Thyroid gland (tissue), 4 donors: ENCODE data around the gene SMC3. TPM values are rescaled to one million over a fixed set of nuclear protein-coding genes. Genes with fewer than 3 reads are reported as not detected.

Experiments
- DNase-seq, 2 donors: peaks; one replicate each; pipeline ENCODE4 v3.0.0-alpha.2; 2019
- H3K27ac ChIP-seq, 3 donors: fragments of 200-600 bp; sonication (generic); 1 replicate in 2 of 3; 2 replicates in 1 of 3; pipeline ENCODE4 v1.5.1; 2016 to 2019; ENCODE audit warnings: mild to moderate bottlenecking in 1 of 3, moderate library complexity in 1 of 3
- H3K27me3 ChIP-seq: fragments of 200-600 bp; sonication (generic); one replicate; pipeline ENCODE4 v1.5.1; 2019
- H3K36me3 ChIP-seq, 2 donors: fragments of 200-600 bp; sonication (generic); one replicate each; pipeline ENCODE4 v1.5.1; 2016 to 2019
- H3K4me1 ChIP-seq, 2 donors: fragments of 200-600 bp; sonication (generic); one replicate each; pipeline ENCODE4 v1.5.1; 2017 to 2019
- H3K4me3 ChIP-seq, 3 donors: fragments of 200-600 bp; sonication (generic); replicated peaks in 1 of 3; 1 replicate in 2 of 3; 2 replicates in 1 of 3; pipeline ENCODE4 v1.5.1; 2016; ENCODE audit warnings: mild to moderate bottlenecking in 1 of 3
- H3K9me3 ChIP-seq: fragments of 200-600 bp; sonication (generic); one replicate; pipeline ENCODE4 v1.5.1; 2017
- POLR2A ChIP-seq, 2 donors: fragments of 450-650 bp; IDR thresholded peaks; one replicate each; pipeline ENCODE4 v1.6.1; 2017; ENCODE audit warnings: antibody characterized with exemption in 2 of 2, mild to moderate bottlenecking in 2 of 2, moderate library complexity in 1 of 2
- WGBS, 2 donors: methylation state at CpG; one replicate each; pipeline ENCODE4 v1.1.5; 2017; 5-methylcytosine and 5-hydroxymethylcytosine counted together
- intact Hi-C: fragments of 100-400 bp; cut with DNase I; formaldehyde crosslinking; loops from one replicate; pipeline ENCODE4 v1.15.1; 2023
- total RNA-seq, 4 donors: library from RNA; depleted of rRNA; stranded (reverse); fragments of >200 nt; gene quantifications; one replicate each; pipeline ENCODE4 v1.2.3, GENCODE V29; 2016
- TF ChIP-seq, protein P1 (sequence below), 6 experiments: fragments of 200-600 bp in 3 of 6; fragments of 450-650 bp in 3 of 6; sonication (generic) in 3 of 6; IDR thresholded peaks; one replicate each; pipeline ENCODE4 v1.5.1; 2016 to 2019; ENCODE audit warnings: antibody characterized with exemption in 6 of 6, mild to moderate bottlenecking in 2 of 6, inconsistent platforms in 1 of 6, moderate library complexity in 1 of 6

The SMC3 gene
- total RNA-seq, 4 donors from 2014 or later, result 28.5 to 38.2 (median 30.8) TPM

DNA sequence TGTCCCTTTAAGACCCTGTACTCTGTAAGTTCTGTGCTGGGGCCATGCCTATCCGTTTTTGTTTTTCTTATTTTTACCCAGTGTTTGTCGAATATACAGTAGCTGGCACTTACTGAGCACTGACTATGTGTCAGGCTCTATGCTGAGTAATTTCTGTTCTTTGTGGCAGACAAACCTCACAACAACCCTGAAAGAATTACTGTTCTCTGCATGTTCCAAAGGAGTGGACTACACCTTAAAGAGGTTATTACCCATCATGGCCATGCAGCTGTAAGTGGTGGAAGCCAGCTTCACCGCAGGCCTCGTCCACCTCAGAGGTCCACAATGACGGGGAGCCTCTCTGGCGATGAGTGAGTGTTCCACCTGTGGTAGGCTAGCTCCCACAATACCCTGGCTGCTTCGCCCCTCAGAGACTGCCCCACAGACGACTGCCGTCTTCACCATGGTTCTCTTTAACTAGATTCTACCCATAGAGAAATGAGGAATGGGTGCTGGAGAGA is 46.6 kb downstream of the SMC3 start:
- intact Hi-C loops, result loop anchor here (5.0 kb wide), 1 partner anchor 58 kb away; no protein-coding TSS in a partner anchor
- TF ChIP-seq, protein P1, sequence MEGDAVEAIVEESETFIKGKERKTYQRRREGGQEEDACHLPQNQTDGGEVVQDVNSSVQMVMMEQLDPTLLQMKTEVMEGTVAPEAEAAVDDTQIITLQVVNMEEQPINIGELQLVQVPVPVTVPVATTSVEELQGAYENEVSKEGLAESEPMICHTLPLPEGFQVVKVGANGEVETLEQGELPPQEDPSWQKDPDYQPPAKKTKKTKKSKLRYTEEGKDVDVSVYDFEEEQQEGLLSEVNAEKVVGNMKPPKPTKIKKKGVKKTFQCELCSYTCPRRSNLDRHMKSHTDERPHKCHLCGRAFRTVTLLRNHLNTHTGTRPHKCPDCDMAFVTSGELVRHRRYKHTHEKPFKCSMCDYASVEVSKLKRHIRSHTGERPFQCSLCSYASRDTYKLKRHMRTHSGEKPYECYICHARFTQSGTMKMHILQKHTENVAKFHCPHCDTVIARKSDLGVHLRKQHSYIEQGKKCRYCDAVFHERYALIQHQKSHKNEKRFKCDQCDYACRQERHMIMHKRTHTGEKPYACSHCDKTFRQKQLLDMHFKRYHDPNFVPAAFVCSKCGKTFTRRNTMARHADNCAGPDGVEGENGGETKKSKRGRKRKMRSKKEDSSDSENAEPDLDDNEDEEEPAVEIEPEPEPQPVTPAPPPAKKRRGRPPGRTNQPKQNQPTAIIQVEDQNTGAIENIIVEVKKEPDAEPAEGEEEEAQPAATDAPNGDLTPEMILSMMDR (IDR thresholded peaks at IDR 0.05), result no peak
- TF ChIP-seq POLR2A (IDR thresholded peaks at IDR 0.05), result no peak
- Histone ChIP-seq H3K27me3 (no peaks in the 10 kb centered on the region), H3K36me3 (no peaks in the 10 kb centered on the region), H3K4me1 (no peaks in the 10 kb centered on the region), H3K4me3 (no peak overlapping the region), H3K9me3 (no peaks in the 10 kb centered on the region), H3K27ac (no peak overlapping the region)
- 86 to 88% methylated on average over 9 of the region's 9 CpGs for WGBS, 2 donors
- no peak for DNase-seq

DNA sequence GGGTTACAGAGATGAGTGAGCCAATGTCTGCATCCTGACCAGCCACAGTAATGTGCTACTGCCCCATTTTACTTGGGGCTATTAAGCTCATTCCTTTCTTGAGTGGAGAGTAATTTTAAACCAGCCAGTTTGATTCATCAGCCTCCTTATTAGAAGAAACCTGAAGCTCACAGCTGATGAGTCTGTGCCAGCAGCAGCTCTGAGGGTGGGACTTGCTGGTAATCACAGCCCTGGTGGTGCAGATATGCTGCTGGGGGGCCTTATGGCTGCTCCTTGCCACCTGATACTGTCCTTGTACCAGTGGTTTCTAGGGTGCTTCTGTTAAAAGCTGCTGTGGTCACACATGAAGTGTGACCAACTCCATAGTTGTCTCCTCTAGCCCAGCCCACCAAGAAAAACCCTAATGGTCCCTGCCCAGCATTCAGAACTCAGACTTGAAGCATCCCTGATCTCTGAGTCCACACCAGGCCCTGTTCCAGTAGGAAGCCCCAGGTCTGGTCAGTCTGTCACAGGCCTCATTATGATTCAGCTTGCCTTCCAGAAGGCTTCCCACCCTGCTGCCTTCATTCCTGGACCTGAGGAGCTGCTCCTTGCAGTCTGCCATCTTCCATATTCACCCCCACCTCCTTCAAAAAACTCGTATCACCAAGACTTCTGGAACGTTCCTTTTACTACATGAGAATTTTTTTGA is 47.7 kb downstream of the SMC3 start:
- H3K27me3 ChIP-seq, result no peaks in the 10 kb centered on the region
- H3K27ac ChIP-seq, result no peak overlapping the region
- H3K9me3 ChIP-seq, result no peaks in the 10 kb centered on the region
- WGBS, 2 donors, result 84 to 87% methylated on average over 2 of the region's 2 CpGs
- no peak for TF ChIP-seq POLR2A (IDR thresholded peaks at IDR 0.05)
- TF ChIP-seq, protein P1 (IDR thresholded peaks at IDR 0.05), result no peak
- H3K36me3 ChIP-seq, result no peaks in the 10 kb centered on the region
- no peak overlapping the region for H3K4me3 ChIP-seq
- H3K4me1 ChIP-seq, result no peaks in the 10 kb centered on the region
- DNase-seq, result no peak
- intact Hi-C loops, result no loop called here

DNA sequence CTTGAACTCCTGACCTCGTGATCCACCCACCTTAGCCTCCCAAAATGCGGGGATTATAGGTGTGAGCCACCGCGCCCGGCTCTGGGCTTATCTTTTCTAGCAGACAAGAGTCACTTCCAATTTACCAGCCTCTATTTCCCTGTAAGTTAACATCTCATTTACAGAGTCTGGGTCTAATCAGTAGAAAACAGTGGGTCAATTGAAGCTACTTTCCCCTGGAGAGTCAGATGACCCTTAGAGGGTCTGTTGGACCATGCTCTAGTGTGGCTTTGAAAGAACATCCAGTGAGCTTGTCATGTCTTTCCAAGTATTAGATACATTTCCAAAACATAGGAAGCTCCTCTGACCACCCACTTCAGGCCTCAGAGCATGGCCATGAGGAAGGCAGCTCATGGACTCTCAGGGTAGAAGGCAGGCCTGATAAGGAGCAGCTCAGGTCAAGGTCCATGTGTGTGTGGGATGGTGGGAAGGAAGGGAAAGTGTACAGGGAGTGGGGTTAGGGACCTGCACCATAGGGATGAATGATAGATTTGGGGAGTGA is 49.1 kb downstream of the SMC3 start:
- Histone ChIP-seq H3K27ac (no peak overlapping the region), H3K27me3 (no peaks in the 10 kb centered on the region), H3K4me3 (no peak overlapping the region), H3K9me3 (no peaks in the 10 kb centered on the region), H3K4me1 (no peaks in the 10 kb centered on the region), H3K36me3 (no peaks in the 10 kb centered on the region)
- no peak for DNase-seq
- intact Hi-C loops, result no loop called here
- no peak for TF ChIP-seq POLR2A (IDR thresholded peaks at IDR 0.05)
- TF ChIP-seq, protein P1 (IDR thresholded peaks at IDR 0.05), result no peak
- WGBS, 2 donors, result 96 to 97% methylated on average over 5 of the region's 5 CpGs

DNA sequence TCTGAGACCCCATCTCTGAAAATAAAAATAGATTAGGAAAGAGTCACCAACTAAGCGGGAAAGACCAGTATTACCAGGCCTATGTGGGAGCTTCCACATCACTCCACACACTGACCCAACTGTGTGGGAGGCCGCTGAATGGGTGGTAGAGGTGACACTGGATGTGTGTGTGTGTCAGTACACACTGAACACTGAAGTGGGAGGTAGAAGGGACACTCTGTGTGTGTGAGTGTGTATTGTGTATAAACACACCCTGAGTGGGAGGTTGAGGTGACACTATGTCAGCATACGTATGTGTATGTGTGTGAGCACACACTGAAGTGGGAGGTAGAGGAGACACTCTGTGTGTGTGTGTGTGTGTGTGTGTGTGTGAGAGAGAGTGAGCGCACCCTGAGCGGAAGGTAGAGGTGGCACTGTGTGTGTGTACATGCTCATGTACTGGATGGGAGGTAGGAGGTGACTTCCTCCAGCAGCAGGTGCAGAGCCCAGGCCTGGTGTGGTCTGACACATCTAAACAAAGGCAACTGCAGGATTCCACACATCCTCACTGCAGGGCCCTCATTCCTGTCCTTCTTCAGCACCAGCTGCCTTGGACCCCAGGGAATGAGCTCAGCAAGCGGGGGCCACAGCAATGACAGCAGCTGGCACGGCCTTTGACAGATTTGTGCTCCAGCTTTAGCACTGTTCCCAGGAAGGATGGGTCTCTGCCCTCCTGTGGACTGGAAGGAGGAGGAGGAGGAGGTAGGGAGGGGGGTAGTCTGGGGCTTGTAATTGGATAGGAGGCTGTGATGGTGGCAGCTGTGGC is 50.1 kb downstream of the SMC3 start:
- Histone ChIP-seq H3K27me3 (no peaks in the 10 kb centered on the region), H3K36me3 (no peaks in the 10 kb centered on the region), H3K4me3 (no peak overlapping the region), H3K4me1 (no peaks in the 10 kb centered on the region), H3K27ac (no peak overlapping the region), H3K9me3 (no peaks in the 10 kb centered on the region)
- 95 to 97% methylated on average over 7 of the region's 7 CpGs for WGBS, 2 donors
- TF ChIP-seq POLR2A (IDR thresholded peaks at IDR 0.05), result no peak
- TF ChIP-seq, protein P1 (IDR thresholded peaks at IDR 0.05), result no peak
- DNase-seq, result no peak
- intact Hi-C loops, result no loop called here
